Fibroblast of upper back skin (primary cell): ENCODE measurements around the gene BRD1.
A peak's percentile ranks its signal among the peaks of the same experiment; 100 is the strongest.
"Not testable (repeated sequence)": the region's sequence is repeated elsewhere in the genome, so short reads cannot be mapped to it uniquely, and the experiment has no call there.

Experiments
- DNase-seq: peaks from one replicate; pipeline ENCODE4 v3.0.0-alpha.2; 2013

BRD1 gene

DNA sequence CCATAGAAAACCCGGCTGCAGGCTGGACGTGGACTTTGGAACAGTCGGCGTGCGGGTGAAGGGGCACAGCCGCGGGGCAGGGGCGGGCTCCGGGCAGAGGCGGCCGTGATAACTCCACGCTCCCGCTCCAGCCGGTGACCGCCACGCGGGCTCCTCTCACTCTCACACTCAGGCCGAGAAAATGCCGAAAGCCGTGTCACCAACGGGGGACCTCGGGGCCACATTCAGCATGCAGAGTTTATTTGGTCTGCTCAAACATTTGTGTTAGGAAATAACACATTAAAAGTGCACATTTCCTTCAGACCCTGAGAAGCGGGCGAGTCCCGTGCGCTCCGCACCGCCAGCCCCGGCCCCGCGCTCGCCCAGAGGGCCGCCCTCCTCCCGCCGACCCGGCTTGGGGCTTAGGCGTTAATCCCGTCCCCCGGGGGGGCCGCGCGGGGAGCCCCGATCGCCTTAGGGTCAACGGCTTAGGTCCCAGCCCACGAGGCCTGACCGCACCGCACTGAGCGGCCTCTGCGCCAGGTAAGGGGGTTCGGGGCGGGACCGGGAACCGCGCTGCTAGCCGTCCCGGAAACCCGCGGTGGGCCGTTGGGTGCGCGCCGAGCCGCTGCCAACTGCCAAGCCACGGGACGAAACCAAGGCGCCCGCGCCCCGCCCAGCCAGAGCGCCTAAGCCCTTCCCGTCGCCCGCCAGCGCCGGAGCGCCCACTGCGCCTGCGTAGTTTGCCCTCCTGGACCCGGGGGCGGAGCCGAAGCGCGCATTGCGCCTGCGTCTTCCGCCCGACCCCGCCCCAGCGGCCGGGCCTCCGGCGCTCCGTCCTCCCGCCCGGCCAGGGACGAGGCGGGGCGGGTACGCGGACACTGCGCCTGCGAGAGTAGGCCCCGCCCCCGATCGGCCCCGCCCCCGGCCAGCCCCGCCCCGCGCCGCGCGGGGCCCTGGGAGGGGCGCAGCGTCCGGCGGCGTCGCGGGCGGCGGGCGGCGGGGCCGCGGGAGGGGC, 25.5 kb upstream of the BRD1 start, which contains the start of gene ZBED4:
Gene ZBED4, plus strand, starts transcription at position 947 of the 997 bp plus-strand sequence. CDS start 29,819 bp downstream, outside the sequence.
- DNase-seq = peak; percentile 96

DNA sequence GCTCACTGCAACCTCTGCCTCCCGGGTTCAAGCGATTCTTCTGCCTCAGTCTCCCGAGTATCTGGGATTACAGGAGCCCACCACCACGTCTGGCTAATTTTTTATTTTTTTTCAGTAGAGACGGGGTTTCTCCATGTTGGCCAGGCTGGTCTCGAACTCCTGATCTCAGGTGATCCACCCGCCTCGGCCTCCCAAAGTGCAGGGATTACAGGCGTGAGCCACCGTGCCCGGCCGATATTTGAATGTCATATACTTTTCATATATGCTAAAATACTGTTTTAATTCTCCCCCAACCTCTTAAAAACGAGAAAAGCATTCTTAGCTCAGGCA, 24.9 kb upstream of the BRD1 start:
- not testable (repeated sequence) for DNase-seq

GRCh38 chr22:49850959-49851802, 23.5 kb upstream of the BRD1 start:
- no peak for DNase-seq

DNA sequence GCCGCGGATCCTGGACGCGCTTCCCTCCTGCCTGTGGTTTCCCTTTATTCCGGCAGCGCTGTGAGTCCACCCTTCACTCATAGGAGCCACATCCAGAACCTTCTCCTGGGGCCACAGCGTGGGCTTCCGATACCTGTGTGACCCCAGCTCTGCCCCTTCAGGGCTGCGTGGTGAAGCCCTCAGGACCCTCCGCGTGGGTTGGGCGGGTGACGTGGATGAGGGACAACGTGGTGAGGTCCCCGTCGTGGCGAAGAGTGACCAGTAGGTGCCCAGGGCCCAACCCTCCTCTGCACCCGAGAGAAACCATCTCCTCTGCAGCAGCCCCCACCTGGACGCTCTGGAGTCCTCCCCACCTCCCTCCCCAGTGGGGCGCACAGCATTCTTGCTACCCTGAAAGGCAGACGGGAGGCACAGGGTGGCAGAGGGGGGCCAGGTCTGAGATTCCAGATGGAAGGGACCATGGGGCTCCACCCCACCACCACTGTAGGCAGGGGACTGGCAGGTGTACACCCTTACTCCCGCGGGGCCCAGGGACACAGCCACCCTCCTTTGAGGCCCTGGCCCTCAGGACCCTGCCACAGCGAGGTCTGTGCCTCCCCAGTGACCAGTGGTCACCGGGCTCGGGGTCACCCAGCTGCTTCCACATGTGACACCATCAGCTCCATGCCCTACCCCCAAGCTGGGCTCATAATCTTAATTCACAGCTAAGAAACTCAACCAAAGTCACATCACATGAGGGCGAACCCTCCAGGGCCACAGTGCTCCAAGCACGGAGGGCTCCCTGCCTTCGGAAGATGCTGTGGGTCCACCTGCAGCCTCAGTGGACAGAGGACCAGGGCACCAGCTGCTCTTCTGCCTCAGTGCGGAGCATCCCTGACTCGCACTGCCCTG, 22.6 kb upstream of the BRD1 start:
- no peak for DNase-seq

GRCh38 chr22:49849161-49850020, 21.7 kb upstream of the BRD1 start:
- no peak for DNase-seq

- no peak for DNase-seq
Measured at GRCh38 chr22:49848690-49849160, 21.1 kb upstream of the BRD1 start.

GRCh38 chr22:49847751-49848689, 20.3 kb upstream of the BRD1 start:
- no peak for DNase-seq

GRCh38 chr22:49845666-49846459, 18.2 kb upstream of the BRD1 start:
- DNase-seq = no peak

- no peak for DNase-seq
Measured at GRCh38 chr22:49845241-49845640, 17.6 kb upstream of the BRD1 start.

- peak; percentile 17 for DNase-seq
Measured at GRCh38 chr22:49838771-49839717, 11.4 kb upstream of the BRD1 start.

DNA sequence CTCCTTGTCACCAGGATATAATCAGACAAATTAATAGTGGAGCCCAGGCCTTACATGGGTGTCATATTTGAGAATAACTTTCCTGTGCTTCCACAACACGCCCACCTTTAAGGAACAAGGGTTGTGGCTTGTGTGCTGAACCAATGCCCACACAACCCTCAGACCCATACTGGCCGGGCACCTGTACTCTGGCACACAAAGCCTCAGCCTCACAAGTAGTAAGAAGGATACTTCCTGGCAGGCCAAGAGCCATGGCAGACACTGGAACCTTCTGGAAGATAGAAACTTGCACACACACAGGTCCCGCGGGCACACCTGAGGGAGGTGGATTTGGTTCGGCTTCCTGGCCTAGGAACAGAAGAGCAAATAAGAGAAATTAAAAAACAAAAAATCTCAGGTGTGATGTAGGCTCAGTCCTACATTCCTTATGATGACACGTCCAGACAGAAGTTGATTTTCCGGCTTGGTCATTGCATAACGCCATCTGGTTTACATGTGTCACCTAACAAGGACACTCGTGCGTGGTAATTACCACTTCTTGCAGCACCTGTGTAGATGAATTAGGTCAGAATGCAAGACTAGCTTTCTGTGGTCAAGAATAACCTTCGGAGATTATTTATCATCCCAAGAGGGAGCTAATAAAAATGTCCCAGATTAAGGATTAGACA, 5.8 kb upstream of the BRD1 start:
- DNase-seq = no peak

DNA sequence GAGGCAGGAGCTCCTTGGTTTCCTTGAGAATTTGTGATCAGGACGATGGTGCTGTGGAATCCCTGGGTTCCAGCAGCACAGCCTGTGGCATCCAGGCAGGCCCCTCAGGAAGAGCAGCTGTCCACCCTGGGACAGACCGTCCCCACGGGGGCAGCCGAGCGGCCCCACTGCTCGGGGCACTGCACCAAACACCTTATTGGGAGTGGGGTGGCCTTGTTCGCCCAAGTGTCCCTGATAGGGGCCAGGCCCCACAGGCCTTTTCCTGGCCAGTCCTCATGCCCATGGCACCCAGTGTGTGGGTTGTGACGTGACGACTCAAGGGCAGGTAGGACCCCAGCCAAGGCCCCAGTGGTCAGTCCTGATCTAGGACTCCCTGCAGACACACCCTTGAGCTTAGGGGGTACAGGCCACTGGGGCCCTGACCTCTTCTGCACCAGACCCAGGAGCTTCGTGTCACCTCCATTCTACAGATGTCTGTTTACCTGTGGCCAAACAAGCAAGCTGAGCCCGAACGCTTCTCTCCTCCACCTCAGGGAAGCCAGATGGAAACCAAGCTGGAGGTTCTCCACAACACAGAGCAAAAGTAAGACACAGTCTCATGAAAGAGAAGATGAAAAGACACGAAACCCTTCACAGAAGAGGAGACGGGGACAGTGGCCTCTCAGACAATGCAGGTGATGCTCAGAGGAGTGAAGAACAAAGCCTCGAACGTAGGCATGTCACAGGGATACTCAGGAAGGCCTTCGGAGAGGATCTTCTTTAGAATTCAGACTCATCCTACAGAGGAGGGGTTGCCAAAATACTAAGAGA, 1.6 kb upstream of the BRD1 start:
- DNase-seq = no peak

DNA sequence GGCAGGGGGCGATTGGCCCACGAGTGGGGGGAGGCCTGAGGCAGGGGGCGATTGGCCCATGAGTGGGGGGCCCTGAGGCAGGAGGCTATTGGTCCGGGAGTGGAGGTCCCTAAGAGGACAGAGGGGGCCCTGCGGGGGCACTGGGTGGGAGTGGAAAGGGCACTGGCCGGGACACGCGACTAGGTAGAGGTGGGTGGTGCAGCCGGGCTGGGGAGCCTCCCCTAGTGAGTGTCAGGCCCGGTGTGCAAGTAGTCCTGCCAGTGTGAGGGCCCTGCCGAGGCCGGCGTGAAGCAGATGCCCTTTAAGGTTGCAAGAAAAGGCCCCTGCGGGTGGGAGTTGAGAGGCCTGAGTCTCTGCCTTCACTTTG, 909 bp upstream of the BRD1 start:
- no peak for DNase-seq

GRCh38 chr22:49827271-49827852, 311 bp downstream of the BRD1 start:
- DNase-seq = no peak

DNA sequence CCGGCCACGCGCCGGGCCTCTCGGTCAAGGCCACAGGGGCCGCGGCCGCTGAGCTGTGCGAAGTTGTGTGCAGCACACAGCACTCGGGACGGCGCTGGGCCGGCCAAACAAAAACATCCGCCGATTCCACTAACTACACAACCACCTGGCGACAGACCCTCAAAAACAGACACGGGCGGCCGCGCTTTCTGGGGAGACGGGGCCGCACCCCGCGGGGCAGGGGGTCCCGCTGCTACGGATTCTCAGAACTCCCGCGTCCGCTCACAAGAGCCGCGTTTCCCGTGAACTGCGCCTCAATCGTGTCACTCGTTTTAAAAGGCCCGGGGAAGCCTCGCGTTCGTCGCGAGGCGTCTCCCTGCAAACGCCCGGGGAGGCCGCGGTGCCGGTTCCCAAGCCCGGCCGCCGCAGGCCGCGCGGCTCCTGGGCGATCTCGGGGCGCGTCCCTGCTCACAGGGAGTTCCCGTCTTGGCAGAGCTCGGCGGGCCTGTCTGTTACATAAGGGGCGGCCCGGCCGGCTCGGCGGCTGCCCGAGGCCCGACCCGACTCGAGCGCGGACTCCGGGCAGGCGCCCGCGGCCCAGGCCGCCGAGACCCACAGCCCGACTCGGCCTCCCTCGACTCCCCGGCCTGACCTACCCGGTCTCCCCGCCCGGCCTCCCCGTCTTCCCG, 936 bp downstream of the BRD1 start:
- DNase-seq = peak; percentile 14
